GM12864 (cell line): ENCODE measurements around the gene RPAIN.

Experiments used
- DNase-seq: peaks from one replicate; pipeline ENCODE4 v3.0.0-alpha.2; 2011; ENCODE audit warnings: low read depth
- H3K4me3 ChIP-seq: 2 replicates; pipeline ENCODE4 v1.5.1; 2011; ENCODE audit warnings: mild to moderate bottlenecking, low read depth, low read length, control low read depth
- CTCF ChIP-seq: IDR thresholded peaks from 2 replicates; pipeline ENCODE4 v1.5.1; 2011; ENCODE audit warnings: low read depth, mild to moderate bottlenecking, moderate library complexity, low read length, control low read depth, inconsistent platforms; ENCODE audit errors: missing control alignments

RPAIN gene

GRCh38 chr17:5413682-5414081 lies 6.3 kb upstream of the RPAIN start:
- H3K4me3 ChIP-seq = no peak overlapping the region
- DNase-seq = no peak
- TF ChIP-seq CTCF = no peak

DNA sequence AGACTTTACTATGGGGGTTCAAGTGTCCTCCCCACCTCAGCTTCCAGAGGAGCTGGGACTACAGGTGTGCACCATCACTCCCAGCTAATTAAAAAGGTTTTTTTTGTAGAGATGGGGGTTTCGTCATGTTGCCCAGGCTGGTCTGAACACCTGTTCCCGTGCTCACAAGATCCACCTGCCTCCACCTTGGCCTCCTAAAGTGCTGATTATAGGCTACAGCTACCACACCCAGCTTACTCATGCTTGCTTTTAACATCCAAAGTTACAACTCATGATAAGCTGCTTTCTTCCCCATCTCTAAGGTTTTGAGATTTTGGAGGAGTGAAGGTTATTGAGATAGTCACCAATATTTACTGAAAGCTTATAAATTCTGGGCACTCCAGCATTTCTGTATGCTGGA lies 3.1 kb upstream of the RPAIN start:
- DNase-seq = no peak
- no peak for TF ChIP-seq CTCF

DNA sequence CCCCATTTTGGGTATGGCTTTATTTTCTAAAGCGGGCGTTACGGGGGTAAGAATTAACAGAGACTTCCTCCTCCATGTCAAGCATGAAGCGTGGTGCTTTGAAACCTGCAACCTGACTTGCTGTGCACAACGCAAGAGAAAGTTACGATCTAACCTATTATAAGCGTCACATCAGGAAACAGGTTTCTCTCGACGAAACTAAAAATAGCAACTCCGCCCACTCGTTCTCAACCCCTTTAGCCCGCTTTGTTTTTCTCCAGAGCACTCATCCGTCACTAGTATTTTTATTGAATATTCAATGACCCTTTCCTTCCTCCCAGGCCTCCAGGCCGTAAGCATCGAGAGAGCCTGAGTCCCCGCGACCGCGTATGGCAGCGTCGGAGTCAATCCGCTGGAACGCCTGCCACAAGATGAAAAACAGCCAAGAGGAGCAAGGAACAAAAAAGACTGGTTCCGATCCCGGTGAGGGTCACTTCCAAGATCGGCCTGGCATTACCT lies 1.1 kb upstream of the RPAIN start:
- no peak for TF ChIP-seq CTCF
- peak overlapping the region; percentile 89 for H3K4me3 ChIP-seq
- peak; percentile 95 for DNase-seq

More for the DNA sequence above, 3.1 kb upstream of the RPAIN start:
- H3K4me3 ChIP-seq = no peak overlapping the region

- DNase-seq = peak; percentile 94
- H3K4me3 ChIP-seq = peak within 1 kb of the TSS; percentile 89
- TF ChIP-seq CTCF = no peak
Measured at GRCh38 chr17:5419356-5419958, 525 bp upstream of the RPAIN start, which contains the start of gene NUP88. Gene NUP88, minus strand, starts transcription at chr17:5419662. Its CDS starts 12 bp downstream, at chr17:5419650.

DNA sequence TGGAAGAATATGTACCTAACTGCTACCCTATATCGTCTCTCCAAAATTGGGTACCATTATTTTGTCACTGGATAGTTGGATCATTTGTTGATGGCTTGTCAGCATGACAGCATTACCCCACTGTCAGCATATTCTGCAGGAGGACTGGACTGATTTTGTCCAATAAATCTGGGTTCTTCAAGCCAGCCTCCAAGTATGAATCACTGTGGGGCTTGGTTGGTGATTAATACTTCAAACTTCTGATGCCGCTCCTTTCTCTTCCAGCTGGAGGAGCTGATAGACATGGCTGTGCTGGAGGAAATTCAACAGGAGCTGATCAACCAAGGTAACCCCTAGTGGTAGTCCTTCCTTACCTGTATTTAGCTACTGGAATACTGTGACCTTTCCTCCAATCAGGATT lies 2.5 kb downstream of the RPAIN start:
- no peak for DNase-seq
- H3K4me3 ChIP-seq = no peak overlapping the region
- TF ChIP-seq CTCF = no peak

- H3K4me3 ChIP-seq = no peak overlapping the region
- DNase-seq = no peak
- TF ChIP-seq CTCF = no peak
Measured at GRCh38 chr17:5424909-5425308, 4.9 kb downstream of the RPAIN start.

DNA sequence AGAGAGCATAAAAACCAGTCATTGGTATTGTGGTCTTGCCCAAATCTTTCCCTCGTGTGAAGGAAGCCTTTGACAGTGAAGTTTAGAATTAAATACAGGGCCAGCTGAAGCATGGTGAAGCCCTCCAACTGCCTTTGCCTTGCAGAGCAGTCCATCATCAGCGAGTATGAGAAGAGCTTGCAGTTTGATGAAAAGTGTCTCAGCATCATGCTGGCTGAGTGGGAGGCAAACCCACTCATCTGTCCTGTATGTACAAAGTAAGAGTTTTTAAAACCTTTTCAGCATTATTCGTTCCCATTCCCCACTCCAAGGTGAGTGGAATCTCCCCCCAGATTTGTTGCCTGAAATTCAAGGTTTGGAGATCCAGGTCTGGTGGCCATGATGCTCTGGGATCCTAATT lies 5.8 kb downstream of the RPAIN start:
- no peak for DNase-seq
- no peak overlapping the region for H3K4me3 ChIP-seq
- TF ChIP-seq CTCF = no peak
